ENCODE measurements around the gene AEN. TPM values are rescaled to one million over a fixed set of nuclear protein-coding genes. Genes with fewer than 3 reads are reported as not detected.

The AEN gene
- total and polyA plus RNA-seq, 2 donors (not counting 3 experiments of a cell fraction or from before 2014, with no cell fraction given): 34.2 to 35.6 TPM

DNA sequence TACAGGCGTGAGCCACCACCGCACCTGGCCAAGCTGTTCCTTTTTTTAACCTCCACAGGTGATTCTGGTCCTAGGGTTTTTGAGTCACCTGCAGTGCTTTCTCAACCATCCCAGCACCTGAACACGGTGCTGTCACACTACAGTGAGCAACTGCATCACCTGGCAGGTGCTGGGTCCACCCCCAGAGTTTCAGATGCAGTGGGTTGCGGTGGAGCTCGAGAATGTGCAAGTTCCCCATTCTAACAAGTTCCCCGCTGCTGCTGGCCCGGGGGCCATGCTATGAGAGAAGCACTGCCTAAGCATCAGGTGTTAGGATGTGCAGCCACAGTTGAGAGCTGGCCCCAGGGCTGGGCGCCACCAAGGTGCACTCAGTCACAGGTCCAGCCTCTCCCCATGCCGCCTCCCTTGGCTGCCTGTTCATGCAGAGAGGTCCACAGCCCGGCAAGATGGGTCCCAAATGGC, 35.7 kb downstream of the AEN start:
- ChIA-PET POLR2A (no interaction called here), CTCF (interaction anchor here (0.6 to 6.1 kb wide), 13 partner anchors 18 to 550 kb away, joined by 3 to 126 read pairs (median 6); partner anchors contain the start of gene ISG20)
- Histone ChIP-seq H3K27me3 (ENCODE audit: control insufficient read depth in 2 of 2, insufficient read depth in 2 of 2, low read length in 2 of 2) (no peaks in the 10 kb centered on the region), H3K4me1 (ENCODE audit: control insufficient read depth, extremely low read depth, insufficient read depth, low read length) (peaks cover 15% of the 10 kb centered on the region), H3K9me1 (replicated peaks; ENCODE audit: control insufficient read depth, extremely low read depth, insufficient read depth, low read length) (no peaks in the 10 kb centered on the region), H3K4me3 (replicated peaks in 1 of 3; ENCODE audit: insufficient read depth in 1 of 3, low read depth in 1 of 3, low read length in 3 of 3) (no peak overlapping the region), H3K4me2 (ENCODE audit: insufficient read depth, low read length) (no peak overlapping the region), H4K20me1 (replicated peaks; ENCODE audit: control insufficient read depth, extremely low read depth, insufficient read depth, low read length) (no peaks in the 10 kb centered on the region), H3K9ac (replicated peaks; ENCODE audit: extremely low read depth, insufficient read depth, low read length) (no peak overlapping the region), H3K36me3 (ENCODE audit: control insufficient read depth in 2 of 2, extremely low read depth in 1 of 2, insufficient read depth in 2 of 2, low read length in 2 of 2) (no peaks in the 10 kb centered on the region), H3K9me3 (replicated peaks; ENCODE audit: control insufficient read depth, insufficient read depth, low read length) (no peaks in the 10 kb centered on the region), H3K79me2 (ENCODE audit: control insufficient read depth, insufficient read depth, low read length) (no peaks in the 10 kb centered on the region), H3K27ac (ENCODE audit: insufficient read depth, low read depth, low read length) (no peak overlapping the region), H2AFZ (ENCODE audit: low read depth, low read length) (no peak overlapping the region)
- intact Hi-C loops (cut with micrococcal nuclease): loop anchor here (1.0 to 5.0 kb wide), 4 partner anchors 46 to 361 kb away; no protein-coding TSS in a partner anchor
- DNase-seq (ENCODE audit: low read depth, low spot score): no peak
- dilution Hi-C loops (cut with MboI; ENCODE audit: extremely low pct_ligation_motif_present, low sequenced_read_pairs): no loop called here
- TF ChIP-seq POLR2AphosphoS5 (IDR thresholded peaks at IDR 0.05; ENCODE audit: insufficient read depth, low read depth, low read length): no peak
- TF ChIP-seq MYC (IDR thresholded peaks at IDR 0.05; ENCODE audit: low read depth, low read length): no peak
- TF ChIP-seq POLR2A (IDR thresholded peaks at IDR 0.05; ENCODE audit: low read depth, low read length): no peak
- no peak for TF ChIP-seq GATA2 (IDR thresholded peaks at IDR 0.05; ENCODE audit: insufficient read depth, insufficient read length, low read depth, low read length)
- no peak for TF ChIP-seq MAX (IDR thresholded peaks at IDR 0.05; ENCODE audit: insufficient read depth, insufficient read length)
- TF ChIP-seq, protein P1, sequence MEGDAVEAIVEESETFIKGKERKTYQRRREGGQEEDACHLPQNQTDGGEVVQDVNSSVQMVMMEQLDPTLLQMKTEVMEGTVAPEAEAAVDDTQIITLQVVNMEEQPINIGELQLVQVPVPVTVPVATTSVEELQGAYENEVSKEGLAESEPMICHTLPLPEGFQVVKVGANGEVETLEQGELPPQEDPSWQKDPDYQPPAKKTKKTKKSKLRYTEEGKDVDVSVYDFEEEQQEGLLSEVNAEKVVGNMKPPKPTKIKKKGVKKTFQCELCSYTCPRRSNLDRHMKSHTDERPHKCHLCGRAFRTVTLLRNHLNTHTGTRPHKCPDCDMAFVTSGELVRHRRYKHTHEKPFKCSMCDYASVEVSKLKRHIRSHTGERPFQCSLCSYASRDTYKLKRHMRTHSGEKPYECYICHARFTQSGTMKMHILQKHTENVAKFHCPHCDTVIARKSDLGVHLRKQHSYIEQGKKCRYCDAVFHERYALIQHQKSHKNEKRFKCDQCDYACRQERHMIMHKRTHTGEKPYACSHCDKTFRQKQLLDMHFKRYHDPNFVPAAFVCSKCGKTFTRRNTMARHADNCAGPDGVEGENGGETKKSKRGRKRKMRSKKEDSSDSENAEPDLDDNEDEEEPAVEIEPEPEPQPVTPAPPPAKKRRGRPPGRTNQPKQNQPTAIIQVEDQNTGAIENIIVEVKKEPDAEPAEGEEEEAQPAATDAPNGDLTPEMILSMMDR (IDR thresholded peaks at IDR 0.05; ENCODE audit: extremely low read depth in 1 of 2, insufficient read depth in 1 of 2, low read depth in 1 of 2, low read length in 2 of 2): no peak
- FAIRE-seq: no peak
- BruUV-seq (replicated peaks): no TSS peak
